SK-N-SH (cell line): ENCODE results near the gene BNIPL. TPM values are rescaled to one million over a fixed set of nuclear protein-coding genes. Genes with fewer than 3 reads are reported as not detected.

ENCODE experiments used
- CTCF ChIA-PET: fragments of 300-600, 350-600 bp; formaldehyde crosslinking; extraction: SDS; loops from one replicate; lab custom pipeline; 2021; lab: Yijun Ruan, JAX
- POLR2A ChIA-PET: fragments of 350-600 bp; sonication (Branson Sonifier 250); formaldehyde crosslinking; extraction: SDS; loops from one replicate; lab custom pipeline; 2020; ENCODE audit warnings: antibody characterized with exemption, inconsistent platforms; lab: Yijun Ruan, JAX
- DNase-seq: peaks from one replicate; pipeline ENCODE4 v3.0.0; 2012
- H2AFZ ChIP-seq: fragments of 200-600 bp; sonication (generic); 2 replicates; pipeline ENCODE4 v1.8.1; 2016; ENCODE audit warnings: antibody characterized with exemption, mild to moderate bottlenecking, low read depth
- H3F3A ChIP-seq: fragments of 200-600 bp; sonication (generic); replicated peaks from 2 replicates; pipeline ENCODE3; 2016; ENCODE audit warnings: antibody characterized with exemption, mild to moderate bottlenecking; ENCODE audit not compliant: insufficient read depth
- H3K27ac ChIP-seq, 2 experiments: fragments of 200-500 bp in 1 of 2; fragments of 200-600 bp in 1 of 2; sonication (Bioruptor generic) in 1 of 2; sonication (generic), shearing (Covaris generic) in 1 of 2; 2 replicates each; pipeline versions ENCODE4 v1.5.1 to v1.6.1; 2014 to 2016; ENCODE audit warnings: low read depth in 2 of 2, inconsistent platforms in 1 of 2, low read length in 1 of 2, mild to moderate bottlenecking in 1 of 2, mixed read lengths in 1 of 2
- H3K27me3 ChIP-seq: fragments of 200-600 bp; sonication (generic), shearing (Covaris generic); 2 replicates; pipeline ENCODE4 v1.6.1; 2016; ENCODE audit warnings: mixed run types; ENCODE audit not compliant: insufficient read depth
- H3K36me3 ChIP-seq, 2 experiments: fragments of 200-500 bp in 1 of 2; fragments of 200-600 bp in 1 of 2; sonication (Bioruptor generic) in 1 of 2; sonication (generic) in 1 of 2; replicated peaks in 1 of 2; 2 replicates each; pipeline versions ENCODE3 to v1.5.1; 2014 to 2016; ENCODE audit warnings: low read length in 1 of 2, mild to moderate bottlenecking in 1 of 2; ENCODE audit not compliant: insufficient read depth in 2 of 2, control insufficient read depth in 1 of 2
- H3K4me1 ChIP-seq, 2 experiments: fragments of 200-500 bp in 1 of 2; fragments of 200-600 bp in 1 of 2; sonication (Bioruptor generic) in 1 of 2; sonication (generic), shearing (Covaris generic) in 1 of 2; 2 replicates each; pipeline versions ENCODE4 v1.5.1 to v1.6.1; 2014 to 2016; ENCODE audit warnings: low read depth in 1 of 2, low read length in 1 of 2, mixed run types in 1 of 2; ENCODE audit not compliant: insufficient read depth in 2 of 2, control insufficient read depth in 1 of 2
- H3K4me2 ChIP-seq: fragments of 200-600 bp; sonication (generic), shearing (Covaris generic); 2 replicates; pipeline ENCODE4 v1.6.1; 2017; ENCODE audit warnings: mixed run types
- H3K4me3 ChIP-seq, 2 experiments: fragments of 200-500 bp in 1 of 2; fragments of 200-600 bp in 1 of 2; sonication (Bioruptor generic) in 1 of 2; sonication (generic), shearing (Covaris generic) in 1 of 2; 2 replicates each; pipeline versions ENCODE4 v1.5.1 to v1.8.1; 2014 to 2016; ENCODE audit warnings: low read depth in 2 of 2, inconsistent platforms in 1 of 2, low read length in 1 of 2, mild to moderate bottlenecking in 1 of 2, mixed read lengths in 1 of 2, moderate library complexity in 1 of 2
- H3K79me2 ChIP-seq: fragments of 200-600 bp; sonication (generic); 2 replicates; pipeline ENCODE4 v1.8.1; 2017; ENCODE audit warnings: mild to moderate bottlenecking; ENCODE audit not compliant: insufficient read depth
- H3K9ac ChIP-seq: fragments of 200-600 bp; sonication (generic); 2 replicates; pipeline ENCODE4 v1.6.1; 2017; ENCODE audit warnings: mixed run types
- H3K9me2 ChIP-seq: fragments of 200-600 bp; sonication (generic); 2 replicates; pipeline ENCODE4 v1.6.1; 2017; ENCODE audit warnings: mixed run types
- H3K9me3 ChIP-seq: fragments of 200-600 bp; sonication (generic); 2 replicates; pipeline ENCODE4 v1.6.1; 2017; ENCODE audit warnings: mixed run types, mild to moderate bottlenecking, moderate library complexity
- H4K20me1 ChIP-seq: fragments of 200-600 bp; sonication (generic); 2 replicates; pipeline ENCODE4 v1.6.1; 2017; ENCODE audit warnings: mild to moderate bottlenecking, mixed run types; ENCODE audit not compliant: insufficient read depth
- CHD2 ChIP-seq: fragments of 150-350 bp; IDR thresholded peaks from 2 replicates; pipeline ENCODE4 v1.6.1; 2018; ENCODE audit warnings: low read length; ENCODE audit not compliant: partially characterized antibody
- GABPA ChIP-seq: IDR thresholded peaks from 2 replicates; pipeline ENCODE4 v1.4.0; 2012; ENCODE audit warnings: low read depth, mild to moderate bottlenecking
- GATA2 ChIP-seq: sonication (generic); formaldehyde crosslinking; IDR thresholded peaks from 2 replicates; pipeline ENCODE4 v1.5.0; 2020; ENCODE audit warnings: mild to moderate bottlenecking, missing genetic modification reagents
- MEF2A ChIP-seq: IDR thresholded peaks from 2 replicates; pipeline ENCODE4 v1.4.0; 2012; ENCODE audit warnings: low read depth, borderline replicate concordance
- MXI1 ChIP-seq: IDR thresholded peaks from 2 replicates; pipeline ENCODE4 v1.6.1; 2012; ENCODE audit warnings: mild to moderate bottlenecking, low read depth, low read length, improper control_type of control experiment
- POLR2AphosphoS5 ChIP-seq: IDR thresholded peaks from 2 replicates; pipeline ENCODE4 v1.6.1; 2012; ENCODE audit warnings: low read depth, low read length
- RFX5 ChIP-seq: IDR thresholded peaks from 2 replicates; pipeline ENCODE4 v1.6.1; 2012; ENCODE audit warnings: mild to moderate bottlenecking, improper control_type of control experiment, low read length
- TAF1 ChIP-seq: IDR thresholded peaks from 2 replicates; pipeline ENCODE4 v1.6.1; 2012; ENCODE audit warnings: low read depth, mild to moderate bottlenecking, low read length, moderate library complexity, borderline replicate concordance
- YY1 ChIP-seq: IDR thresholded peaks from 2 replicates; pipeline ENCODE4 v1.4.0; 2012; ENCODE audit warnings: low read depth, mild to moderate bottlenecking
- WGBS: methylation state at CpG from one replicate; pipeline ENCODE4 v1.1.6; 2017; ENCODE audit warnings: low lambda C conversion rate; 5-methylcytosine and 5-hydroxymethylcytosine counted together
- polyA plus RNA-seq, 3 experiments: library from polyadenylated mRNA; depleted of rRNA; stranded (reverse); fragments of >200 nt; gene quantifications; 2 replicates each; pipeline ENCODE4 v1.2.3, GENCODE V29; 2012
- TF ChIP-seq, protein P1 (sequence below): IDR thresholded peaks from 2 replicates; pipeline ENCODE4 v1.6.1; 2012; ENCODE audit warnings: mild to moderate bottlenecking, low read depth, low read length, moderate library complexity
- TF ChIP-seq, protein P2 (sequence below): IDR thresholded peaks from 2 replicates; pipeline ENCODE4; 2012

The BNIPL gene
- polyA plus RNA-seq, 1 of the 3 experiments (the other 2 are of a cell fraction) = 0.12 TPM

DNA sequence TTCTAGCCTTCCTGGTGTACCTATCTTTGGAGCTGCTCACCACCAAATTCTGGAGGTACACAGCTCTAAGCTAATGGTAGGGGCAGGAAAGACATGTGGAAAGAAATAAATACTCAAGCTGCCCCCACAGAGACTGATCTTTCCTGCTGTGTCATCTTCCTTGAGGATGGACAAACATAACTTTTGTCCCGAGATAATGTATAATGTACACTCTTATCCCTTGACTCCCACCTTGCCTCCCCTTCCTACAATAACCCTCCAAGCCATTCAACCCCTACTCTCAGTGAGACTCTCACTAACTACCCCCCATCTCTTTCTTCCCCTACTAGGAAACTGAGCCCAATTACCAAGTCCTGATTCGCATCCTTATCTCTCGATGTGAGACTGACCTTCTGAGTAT, 42.1 kb upstream of the BNIPL start:
- Histone ChIP-seq H3K9me3 (no peaks in the 10 kb centered on the region), H3K9ac (no peak overlapping the region), H3K79me2 (no peaks in the 10 kb centered on the region), H4K20me1 (no peaks in the 10 kb centered on the region), H2AFZ (no peak overlapping the region), H3K4me2 (no peak overlapping the region), H3F3A (no peaks in the 10 kb centered on the region), H3K9me2 (no peaks in the 10 kb centered on the region), H3K36me3 (peaks cover 0 to 7% of the 10 kb centered on the region in 2 experiments), H3K27me3 (no peaks in the 10 kb centered on the region), H3K4me1 (no peaks in the 10 kb centered on the region), H3K27ac (no peak overlapping the region), H3K4me3 (no peak overlapping the region)
- WGBS = 94% methylated on average over 3 of the region's 3 CpGs
- ChIA-PET POLR2A (interaction anchor here (1.2 kb wide), 2 partner anchors 12 to 14 kb away, joined by 3 to 6 read pairs; partner anchors contain the start of gene MINDY1), CTCF (interaction anchor here (0.8 to 15.9 kb wide), 6 partner anchors 11 to 739 kb away, joined by 3 to 371 read pairs (median 7); partner anchors contain the start of genes ANXA9, CERS2 and MINDY1)
- TF ChIP-seq GABPA = no peak
- TF ChIP-seq MEF2A = no peak
- DNase-seq = no peak

DNA sequence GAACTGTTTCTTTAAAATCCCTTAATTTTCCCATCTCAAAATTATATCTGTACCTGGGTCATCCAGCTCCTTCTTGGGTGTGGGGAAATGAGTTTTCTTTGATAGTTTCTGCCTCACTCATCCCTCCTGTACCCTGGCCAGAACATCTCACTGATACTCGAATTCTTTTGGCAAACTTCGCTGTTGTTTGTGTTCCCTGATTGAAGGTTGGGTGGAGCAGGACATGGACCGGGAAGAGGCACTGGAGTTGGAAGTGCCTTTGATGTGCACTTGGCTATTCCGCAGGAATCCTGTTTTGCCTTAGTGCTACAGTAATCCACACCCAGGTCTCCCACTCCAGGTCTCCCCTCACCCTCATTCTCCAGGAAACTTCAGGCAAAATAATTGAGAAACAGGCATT, 40.9 kb upstream of the BNIPL start:
- Histone ChIP-seq H3K27me3 (no peaks in the 10 kb centered on the region), H4K20me1 (no peaks in the 10 kb centered on the region), H2AFZ (no peak overlapping the region), H3K9ac (no peak overlapping the region), H3K36me3 (peaks cover 0 to 8% of the 10 kb centered on the region in 2 experiments), H3K4me2 (no peak overlapping the region), H3K79me2 (no peaks in the 10 kb centered on the region), H3K4me3 (no peak overlapping the region), H3K9me3 (no peaks in the 10 kb centered on the region), H3K9me2 (no peaks in the 10 kb centered on the region), H3F3A (no peaks in the 10 kb centered on the region), H3K27ac (no peak overlapping the region), H3K4me1 (no peaks in the 10 kb centered on the region)
- ChIA-PET CTCF (interaction anchor here (0.8 to 15.9 kb wide), 19 partner anchors 10 to 740 kb away, joined by 3 to 371 read pairs (median 4); partner anchors contain the start of genes ANXA9, C1orf56, CERS2 and MINDY1), POLR2A (interaction anchor here (1.2 kb wide), 1 partner anchor 11 kb away, joined by 6 read pairs; the partner anchor contains the start of gene MINDY1)
- 44% methylated on average over 4 of the region's 4 CpGs for WGBS
- TF ChIP-seq POLR2AphosphoS5 (no peak), TAF1 (no peak), CHD2 (no peak), MXI1 (no peak), RFX5 (no peak), GATA2 (CRISPR knock-in tag) (no peak), YY1 (no peak)
- TF ChIP-seq, protein P1, sequence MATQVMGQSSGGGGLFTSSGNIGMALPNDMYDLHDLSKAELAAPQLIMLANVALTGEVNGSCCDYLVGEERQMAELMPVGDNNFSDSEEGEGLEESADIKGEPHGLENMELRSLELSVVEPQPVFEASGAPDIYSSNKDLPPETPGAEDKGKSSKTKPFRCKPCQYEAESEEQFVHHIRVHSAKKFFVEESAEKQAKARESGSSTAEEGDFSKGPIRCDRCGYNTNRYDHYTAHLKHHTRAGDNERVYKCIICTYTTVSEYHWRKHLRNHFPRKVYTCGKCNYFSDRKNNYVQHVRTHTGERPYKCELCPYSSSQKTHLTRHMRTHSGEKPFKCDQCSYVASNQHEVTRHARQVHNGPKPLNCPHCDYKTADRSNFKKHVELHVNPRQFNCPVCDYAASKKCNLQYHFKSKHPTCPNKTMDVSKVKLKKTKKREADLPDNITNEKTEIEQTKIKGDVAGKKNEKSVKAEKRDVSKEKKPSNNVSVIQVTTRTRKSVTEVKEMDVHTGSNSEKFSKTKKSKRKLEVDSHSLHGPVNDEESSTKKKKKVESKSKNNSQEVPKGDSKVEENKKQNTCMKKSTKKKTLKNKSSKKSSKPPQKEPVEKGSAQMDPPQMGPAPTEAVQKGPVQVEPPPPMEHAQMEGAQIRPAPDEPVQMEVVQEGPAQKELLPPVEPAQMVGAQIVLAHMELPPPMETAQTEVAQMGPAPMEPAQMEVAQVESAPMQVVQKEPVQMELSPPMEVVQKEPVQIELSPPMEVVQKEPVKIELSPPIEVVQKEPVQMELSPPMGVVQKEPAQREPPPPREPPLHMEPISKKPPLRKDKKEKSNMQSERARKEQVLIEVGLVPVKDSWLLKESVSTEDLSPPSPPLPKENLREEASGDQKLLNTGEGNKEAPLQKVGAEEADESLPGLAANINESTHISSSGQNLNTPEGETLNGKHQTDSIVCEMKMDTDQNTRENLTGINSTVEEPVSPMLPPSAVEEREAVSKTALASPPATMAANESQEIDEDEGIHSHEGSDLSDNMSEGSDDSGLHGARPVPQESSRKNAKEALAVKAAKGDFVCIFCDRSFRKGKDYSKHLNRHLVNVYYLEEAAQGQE = no peak
- TF ChIP-seq, protein P2, sequence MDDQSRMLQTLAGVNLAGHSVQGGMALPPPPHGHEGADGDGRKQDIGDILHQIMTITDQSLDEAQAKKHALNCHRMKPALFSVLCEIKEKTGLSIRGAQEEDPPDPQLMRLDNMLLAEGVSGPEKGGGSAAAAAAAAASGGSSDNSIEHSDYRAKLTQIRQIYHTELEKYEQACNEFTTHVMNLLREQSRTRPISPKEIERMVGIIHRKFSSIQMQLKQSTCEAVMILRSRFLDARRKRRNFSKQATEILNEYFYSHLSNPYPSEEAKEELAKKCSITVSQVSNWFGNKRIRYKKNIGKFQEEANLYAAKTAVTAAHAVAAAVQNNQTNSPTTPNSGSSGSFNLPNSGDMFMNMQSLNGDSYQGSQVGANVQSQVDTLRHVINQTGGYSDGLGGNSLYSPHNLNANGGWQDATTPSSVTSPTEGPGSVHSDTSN = no peak
- no peak for DNase-seq
